Measurements from ENCODE around the gene CYTH3.
A peak's percentile ranks its signal among the peaks of the same experiment; 100 is the strongest.
"Not testable (repeated sequence)": the region's sequence is repeated elsewhere in the genome, so short reads cannot be mapped to it uniquely, and the experiment has no call there.

The CYTH3 gene

DNA sequence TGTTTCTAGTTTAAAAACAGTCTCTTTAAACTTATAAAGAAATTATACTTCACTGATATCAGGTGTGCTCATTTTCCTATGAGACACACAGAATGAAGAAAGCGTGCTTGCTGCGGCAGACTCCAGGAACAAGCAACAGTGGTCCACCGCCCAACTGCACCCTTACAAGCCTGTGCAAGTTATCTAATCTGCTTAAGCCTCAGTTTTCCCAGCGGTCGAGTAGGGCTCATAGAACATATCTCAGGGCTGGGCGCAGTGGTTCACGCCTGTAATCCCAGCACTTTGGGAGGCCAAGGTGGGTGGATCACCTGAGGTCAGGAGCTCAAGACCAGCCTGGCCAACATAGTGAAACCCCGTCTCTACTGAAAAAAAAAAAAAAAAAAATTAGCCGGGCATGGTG is 43.1 kb downstream of the CYTH3 start:
- not testable (repeated sequence) for DNase-seq (ENCODE audit: low spot score)

DNA sequence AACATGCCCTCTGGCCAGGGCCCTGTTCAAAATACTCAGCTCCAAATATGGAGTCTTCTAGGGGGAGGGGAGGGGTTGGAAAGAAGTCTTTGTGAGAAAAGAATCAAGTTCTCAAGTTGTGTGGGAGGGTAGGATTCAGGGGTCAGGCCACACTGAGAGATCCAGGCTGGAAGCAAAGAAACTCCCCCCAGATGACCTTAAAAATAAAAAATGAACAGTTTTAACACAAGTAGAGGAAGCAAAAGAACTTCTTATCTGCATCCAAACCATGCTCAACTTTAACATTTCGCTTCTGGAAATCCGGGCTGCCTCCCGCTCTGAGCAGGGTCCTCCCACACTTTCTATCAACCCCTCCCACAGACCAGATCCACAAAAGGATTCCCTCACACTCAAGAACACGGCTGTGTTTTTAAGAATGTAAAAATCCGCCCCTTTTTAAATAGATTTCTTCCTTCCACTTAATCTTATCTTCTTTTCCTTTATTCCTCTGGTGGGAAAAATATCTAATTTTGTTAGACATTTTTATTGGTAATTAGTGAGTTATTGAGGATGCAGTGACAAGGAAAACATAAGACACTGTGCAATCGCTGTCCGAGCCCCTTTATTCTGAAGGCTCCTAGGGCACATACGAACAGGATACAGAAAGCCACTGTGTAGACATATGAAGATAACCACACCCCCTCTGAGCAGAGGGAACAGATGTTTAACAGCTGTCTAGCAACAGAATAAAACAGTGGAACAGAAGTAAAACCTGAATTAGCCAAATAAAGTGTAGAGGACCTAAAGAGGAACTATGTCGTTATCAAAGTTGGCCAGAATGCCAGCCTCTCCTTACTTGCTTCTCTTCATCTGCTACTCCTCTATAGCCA is 43.8 kb downstream of the CYTH3 start:
- DNase-seq (ENCODE audit: low spot score): peak; percentile 58

DNA sequence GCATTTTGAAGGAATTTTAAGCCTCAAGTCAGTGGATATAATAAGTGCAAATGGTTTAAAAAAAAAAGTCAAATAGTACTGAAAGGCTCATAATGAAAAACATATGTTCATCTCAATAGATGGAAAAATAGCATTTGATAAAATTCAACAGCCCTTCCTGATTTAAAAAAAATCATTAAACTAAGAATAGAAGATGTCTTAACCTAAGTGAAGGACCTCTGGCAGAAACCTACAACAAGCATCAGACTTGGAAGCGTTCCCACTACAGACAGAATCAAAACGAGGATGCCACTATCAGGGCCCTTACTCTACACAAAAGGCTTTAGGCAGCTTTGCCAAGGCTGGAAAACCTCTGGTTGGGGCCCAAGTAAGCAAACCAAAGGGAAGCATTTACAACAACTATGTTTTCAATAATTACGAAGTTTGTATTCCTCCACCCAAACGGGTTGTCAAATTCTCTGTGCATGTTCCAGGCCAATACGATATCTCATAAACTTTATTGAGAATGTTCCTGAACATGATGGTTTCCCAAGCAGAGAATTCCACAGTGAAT is 45.1 kb downstream of the CYTH3 start:
- no peak for DNase-seq (ENCODE audit: low spot score)

DNA sequence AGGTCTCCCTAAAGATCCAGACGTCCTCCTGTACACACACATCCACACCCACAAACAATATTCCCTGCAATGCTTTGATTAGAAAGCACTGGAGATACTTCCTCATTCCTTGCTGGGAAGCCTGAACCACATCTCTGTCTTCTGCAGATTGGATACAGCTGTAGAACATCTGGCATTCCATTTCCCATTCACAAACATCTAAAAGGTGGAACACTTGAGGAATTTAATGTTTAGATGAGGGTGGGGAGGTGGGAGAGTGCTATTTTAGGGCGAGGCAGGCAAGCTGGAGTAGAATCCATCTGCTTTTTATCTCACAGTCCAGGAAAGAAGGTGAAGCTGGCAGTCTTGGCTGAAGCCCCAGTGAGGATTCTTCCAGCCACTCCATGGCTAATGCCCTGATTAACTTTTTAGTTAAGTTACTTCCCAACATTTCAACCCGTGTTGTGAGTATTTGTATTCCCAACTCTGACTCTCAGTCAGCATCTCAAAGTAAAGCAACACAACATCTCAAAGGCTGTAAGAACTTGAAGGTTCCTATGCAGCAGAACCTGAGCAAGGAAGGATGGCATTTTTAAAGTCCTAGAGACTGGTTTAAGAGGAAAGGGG is 46.1 kb downstream of the CYTH3 start:
- no peak for DNase-seq (ENCODE audit: low spot score)

DNA sequence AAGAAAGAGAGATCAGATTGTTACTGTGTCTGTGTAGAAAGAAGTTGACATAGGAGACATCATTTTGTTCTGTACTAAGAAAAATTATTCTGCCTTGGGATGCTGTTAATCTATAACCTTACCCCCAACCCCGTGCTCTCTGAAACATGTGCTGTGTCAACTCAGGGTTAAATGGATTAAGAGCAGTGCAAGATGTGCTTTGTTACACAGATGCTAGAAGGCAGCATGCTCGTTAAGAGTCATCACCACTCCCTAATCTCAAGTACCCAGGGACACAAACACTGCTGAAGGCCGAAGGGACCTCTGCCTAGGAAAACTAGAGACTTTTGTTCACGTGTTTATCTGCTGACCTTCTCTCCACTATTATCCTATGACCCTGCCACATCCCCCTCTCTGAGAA is 49.0 kb downstream of the CYTH3 start:
- DNase-seq (ENCODE audit: low spot score): not testable (repeated sequence)

DNA sequence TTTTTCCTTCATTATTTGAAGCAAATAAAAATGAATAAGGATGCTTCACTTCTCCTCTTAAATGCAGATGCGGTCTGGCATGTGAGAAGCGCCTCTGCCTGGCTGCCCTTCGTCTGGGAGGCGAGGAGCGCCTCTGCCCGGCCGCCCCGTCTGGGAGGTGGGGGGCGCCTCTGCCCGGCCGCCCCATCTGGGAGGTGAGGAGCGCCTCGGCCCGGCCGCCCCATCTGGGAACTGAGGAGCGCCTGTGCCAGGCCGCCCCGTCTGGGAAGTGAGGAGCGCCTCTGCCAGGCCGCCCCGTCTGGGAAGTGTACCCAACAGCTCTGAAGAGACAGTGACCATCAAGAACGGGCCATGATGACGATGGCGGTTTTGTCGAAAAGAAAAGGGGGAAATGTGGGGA is 49.4 kb downstream of the CYTH3 start:
- not testable (repeated sequence) for DNase-seq (ENCODE audit: low spot score)

DNA sequence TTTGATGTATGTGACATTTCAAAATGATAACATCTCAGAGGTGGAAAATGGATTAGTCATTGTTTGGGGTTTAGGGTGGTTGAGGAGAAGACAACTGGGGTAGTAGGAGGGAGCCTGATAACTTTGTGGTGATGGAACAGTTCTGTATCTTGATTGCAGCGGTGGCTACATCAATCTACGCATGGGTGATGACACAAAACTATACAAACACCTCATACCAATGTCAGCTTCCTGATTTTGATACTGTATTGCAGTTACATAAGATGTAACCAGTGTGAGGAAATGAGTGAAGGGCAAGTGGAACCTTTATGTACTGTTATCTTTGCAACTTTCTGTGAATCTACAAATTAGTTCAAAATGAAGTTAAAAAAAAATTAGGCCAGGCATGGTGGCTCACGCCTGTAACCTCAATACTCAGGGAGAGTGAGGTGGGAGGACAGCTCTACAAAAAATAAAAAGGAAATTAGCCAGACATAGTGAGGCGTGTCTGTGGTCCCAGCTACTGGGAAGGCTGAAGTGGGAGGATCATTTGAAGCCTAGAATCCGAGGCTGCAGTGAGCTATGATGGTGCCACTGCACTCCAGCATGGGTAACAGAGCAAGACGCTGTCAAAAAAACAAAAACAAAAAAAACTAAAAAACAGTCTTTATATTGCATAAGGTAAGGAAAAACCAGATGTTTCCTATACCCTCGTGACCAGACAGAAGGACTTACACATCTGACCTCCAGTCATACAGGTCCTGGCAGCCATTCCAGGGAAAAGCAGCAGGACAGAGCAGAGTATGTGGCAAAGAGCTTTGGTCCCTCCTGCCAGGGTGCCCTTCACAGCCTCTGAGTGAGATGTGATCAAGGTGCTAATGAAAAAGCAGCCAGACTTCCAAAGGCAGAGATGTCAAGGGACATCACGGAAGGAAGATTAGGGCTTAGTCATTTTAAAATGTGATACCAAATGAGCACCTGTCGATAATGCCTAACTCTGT is 50.8 kb downstream of the CYTH3 start:
- peak; percentile 67 for DNase-seq (ENCODE audit: low spot score)

DNA sequence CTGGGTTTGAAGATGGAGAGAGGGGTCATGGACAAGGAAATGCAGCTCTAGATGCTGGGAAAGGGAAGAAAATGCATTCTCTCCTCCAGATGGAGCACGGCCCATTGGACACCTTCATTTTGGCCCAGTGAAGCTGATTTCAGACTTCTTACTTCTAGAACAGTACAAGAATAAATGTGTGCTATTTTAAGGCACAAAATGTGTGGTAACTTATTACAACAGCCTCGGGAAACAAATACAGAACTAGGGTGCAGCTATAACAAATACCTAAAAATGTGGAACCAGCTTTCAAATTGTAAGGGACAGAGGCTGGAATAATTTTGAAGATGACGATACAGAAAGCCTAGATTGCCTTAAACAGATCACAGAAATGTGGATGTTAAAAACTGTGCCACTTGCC is 54.1 kb downstream of the CYTH3 start:
- DNase-seq (ENCODE audit: low spot score): no peak

DNA sequence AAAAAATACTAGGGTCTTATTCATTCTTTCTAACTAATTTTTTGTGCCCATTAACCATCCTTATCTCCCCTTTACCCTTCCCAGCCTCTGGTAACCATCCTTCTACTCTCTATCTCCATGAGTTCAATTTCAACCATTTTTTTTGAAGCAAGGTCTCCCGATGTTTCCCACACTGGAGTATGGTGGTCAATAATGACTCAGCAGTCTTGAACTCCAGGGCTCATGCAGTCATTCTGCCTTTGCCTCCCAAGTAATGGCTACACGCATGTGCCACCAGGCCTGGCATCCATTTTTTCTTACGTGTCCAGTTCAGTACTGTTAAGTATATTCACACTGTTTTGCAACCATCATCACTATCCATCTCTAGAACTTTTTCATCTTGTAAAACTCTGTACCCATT is 60.4 kb downstream of the CYTH3 start:
- DNase-seq (ENCODE audit: low spot score): no peak

DNA sequence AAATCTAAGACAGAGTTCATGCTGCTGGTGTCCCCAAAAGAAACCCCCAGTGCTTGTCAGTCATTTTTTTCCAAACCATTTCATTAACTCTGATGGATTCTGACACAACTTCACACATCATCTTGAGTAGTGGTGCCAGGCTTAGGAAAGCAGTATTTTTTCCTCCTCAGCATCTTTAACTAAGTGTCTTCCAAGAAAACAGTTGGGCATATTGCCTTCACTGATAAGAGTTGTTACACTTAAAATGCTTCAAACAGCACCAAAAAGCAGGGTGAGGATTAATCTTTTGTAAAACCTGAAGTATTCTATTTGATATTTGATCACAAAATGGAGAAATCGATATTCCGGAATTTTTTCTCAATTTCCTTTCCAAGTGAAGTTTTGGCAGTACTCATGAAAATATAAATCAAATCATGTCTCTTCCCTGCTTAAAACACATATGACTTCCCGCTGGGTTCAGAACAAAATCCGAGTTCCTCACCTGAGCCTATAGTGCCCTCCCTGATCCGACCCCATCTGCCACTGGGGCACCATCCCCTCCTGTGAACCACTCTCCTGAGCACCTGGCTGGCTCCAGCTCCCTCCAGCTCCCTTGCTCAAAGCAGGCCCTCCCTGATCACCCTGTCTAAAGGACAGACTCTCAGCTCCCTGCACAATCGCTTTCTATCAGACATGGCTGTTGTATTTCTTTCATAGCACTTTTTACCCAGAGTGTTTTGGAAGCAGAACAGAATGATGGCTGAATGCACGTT is 61.6 kb downstream of the CYTH3 start:
- DNase-seq (ENCODE audit: low spot score): no peak

DNA sequence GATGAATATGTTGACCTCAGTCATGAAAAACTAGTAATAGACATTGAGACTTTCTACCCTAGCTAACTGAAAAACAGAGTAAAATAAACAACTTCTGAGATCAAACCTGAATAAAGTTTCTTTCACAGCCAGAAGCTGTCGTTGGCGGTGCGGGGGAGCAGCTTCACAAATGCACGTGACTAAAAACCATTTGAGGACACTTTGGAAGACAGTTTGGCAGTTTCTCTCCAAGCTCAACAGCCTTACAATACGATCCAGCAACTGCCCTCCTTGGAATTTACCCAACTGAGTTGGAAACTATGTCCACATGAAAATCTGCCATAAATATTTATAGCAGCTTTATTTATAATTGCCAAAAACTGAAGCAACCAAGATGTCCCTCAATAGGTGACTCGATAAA is 63.1 kb downstream of the CYTH3 start:
- DNase-seq (ENCODE audit: low spot score): no peak

DNA sequence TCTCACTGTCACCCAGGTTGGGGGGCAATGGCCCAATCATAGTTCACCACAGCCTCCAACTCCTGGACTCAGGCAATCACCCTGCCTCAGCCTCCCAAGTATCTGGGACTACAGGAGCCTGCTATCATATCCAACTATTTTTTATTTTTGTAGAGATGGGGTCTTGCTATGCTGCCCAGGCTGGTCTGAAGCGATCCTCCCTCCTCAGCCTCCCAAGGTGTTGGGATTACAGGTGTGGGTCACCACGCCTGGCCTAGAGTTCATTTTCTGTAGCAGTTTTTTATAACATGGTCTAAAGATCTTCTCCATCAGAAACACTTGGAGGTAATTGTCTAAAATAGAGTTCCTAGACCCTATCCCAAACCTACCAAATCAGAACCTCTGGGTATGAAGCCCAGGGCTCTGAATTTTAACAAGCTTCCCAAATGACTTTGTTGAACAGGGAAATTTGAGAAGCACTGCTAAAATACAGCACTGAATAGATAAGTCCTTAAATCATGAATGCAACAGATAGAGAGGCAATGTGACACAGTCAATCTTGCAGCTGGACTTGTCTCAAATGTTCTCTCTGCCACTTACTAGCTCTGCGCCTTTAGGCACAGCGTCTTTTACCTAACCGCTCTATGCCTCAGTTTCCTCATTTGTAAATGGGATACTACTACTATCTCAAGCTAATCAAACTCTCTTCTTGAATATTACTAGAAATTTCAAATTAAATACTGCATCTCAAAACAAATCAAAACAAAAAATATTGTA is 63.7 kb downstream of the CYTH3 start:
- DNase-seq (ENCODE audit: low spot score): no peak

DNA sequence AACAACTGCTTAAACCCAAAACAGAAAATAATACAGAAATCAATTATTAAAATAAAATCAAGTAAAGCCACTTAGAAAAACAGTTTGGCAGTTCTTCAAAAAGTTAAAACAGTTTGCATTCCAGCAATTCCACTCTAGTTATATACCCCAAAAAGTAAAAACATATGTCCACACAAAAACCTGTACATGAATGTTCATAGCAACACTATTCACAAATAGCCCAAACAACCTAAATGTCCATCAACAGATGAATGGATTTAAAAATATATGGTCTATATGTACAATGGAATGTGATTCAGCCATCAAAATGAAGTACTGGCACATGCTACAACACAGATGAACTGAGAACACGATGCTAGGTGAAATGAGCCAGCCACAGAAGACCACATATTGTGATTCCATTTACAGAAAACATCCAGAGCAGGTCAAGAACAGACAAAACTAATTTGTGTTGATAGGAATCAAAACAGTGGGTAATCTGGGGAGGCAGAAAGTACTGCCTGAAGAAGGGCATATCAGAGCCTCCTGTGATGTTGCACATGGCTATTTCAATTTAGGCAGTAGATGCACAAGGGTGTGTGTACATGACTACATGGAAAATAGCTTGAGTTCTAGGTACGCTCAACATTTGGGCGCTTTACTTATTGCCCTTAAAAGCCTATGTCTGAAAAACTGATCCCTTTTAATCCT is 66.3 kb downstream of the CYTH3 start:
- DNase-seq (ENCODE audit: low spot score): no peak

DNA sequence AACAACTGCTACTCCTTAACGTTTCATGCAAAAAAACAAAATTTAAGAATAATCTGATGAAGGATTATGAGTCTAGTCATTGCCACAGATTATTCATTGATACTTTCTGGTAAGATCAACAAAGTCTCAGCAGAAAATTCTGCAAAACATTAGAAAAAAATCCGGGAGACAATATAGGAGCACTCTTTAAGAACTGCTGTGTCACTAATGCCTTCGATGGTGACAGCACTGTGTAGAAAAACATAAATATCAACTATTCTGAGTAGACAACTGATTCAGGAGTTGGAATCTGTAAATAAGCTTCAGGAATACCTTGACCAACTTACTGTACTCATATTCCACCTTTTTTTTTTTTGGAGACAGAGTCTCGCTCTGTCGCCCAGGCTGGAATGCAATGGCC is 69.0 kb downstream of the CYTH3 start:
- no peak for DNase-seq (ENCODE audit: low spot score)

DNA sequence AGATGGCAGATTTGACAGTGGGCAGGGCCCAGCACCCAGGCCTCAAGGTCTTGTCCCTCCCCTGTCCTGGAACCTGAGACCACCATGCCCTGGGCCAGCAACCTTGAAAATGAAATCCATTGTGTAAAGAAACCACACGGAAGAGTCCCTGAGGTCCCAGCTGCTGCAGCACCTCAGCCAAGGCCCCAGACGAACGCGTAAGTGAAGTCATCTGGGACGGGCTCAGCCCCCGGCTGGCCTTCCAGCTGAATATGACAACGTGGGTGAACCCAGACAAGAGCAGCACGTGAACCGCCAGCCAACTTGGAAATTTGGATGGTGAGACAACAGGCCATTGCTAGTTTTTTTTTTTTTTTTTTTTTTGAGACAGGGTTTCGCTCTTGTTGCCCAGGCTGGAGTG is 70.3 kb downstream of the CYTH3 start:
- no peak for DNase-seq (ENCODE audit: low spot score)

DNA sequence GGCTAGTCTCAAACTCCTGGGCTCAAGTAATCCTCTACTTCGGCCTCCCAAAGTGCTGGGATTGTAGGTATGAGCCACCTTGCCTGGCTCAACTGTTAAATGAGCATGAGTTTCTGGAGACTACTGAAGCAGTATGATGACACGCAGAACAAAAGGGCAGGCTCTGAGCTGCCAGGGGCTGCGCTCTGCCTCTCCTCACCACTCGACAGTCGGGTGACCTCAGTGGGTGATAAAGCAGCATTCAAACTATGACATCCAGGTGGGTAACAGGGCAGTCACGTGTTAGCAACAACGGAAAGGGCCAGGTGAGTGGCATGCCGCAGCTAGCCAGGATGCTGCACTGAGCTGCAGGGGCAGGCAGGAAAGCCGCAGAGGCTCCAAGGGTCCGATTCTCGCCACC is 71.5 kb downstream of the CYTH3 start:
- no peak for DNase-seq (ENCODE audit: low spot score)

DNA sequence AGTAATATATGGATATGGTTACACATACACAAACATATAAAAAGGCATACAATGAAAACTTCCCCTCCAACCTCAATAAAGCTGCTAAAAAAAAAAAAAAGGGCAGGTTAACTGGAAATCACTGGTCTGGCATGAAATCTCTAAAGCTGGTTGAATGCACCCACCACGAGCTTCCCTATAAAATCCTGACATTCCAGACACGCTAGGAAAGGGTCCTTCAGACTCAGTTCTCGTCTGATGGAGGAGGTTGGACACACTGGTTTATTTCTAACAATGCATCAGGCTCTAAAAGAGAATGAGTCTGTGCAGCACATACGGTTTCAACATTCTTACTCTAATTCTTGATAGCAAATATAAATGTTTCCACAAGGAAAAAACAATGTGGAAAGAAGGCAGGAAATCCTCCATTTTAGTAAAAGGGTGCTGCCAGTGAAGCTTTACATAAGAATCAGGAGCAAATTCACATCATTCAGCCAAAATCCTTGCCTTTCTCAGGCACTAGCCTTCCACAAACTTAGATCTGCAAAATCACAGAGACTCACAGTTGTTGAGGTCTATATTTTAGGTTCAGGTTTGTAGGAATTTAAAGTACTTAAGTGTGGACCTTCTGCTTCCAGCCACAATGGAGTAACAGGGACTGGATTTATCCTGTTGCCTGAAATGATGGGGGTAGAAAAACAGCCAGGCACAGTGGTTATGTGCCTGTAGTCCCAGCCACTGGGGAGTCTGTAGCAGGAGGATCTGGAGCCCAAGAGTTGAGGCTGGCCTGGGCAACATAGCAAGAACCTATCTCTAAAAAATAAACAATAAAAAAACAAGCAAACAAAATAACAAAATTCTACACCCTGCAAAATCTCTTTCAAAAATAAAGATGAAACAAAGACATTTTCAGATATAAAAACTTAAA is 73.5 kb downstream of the CYTH3 start:
- no peak for DNase-seq (ENCODE audit: low spot score)

DNA sequence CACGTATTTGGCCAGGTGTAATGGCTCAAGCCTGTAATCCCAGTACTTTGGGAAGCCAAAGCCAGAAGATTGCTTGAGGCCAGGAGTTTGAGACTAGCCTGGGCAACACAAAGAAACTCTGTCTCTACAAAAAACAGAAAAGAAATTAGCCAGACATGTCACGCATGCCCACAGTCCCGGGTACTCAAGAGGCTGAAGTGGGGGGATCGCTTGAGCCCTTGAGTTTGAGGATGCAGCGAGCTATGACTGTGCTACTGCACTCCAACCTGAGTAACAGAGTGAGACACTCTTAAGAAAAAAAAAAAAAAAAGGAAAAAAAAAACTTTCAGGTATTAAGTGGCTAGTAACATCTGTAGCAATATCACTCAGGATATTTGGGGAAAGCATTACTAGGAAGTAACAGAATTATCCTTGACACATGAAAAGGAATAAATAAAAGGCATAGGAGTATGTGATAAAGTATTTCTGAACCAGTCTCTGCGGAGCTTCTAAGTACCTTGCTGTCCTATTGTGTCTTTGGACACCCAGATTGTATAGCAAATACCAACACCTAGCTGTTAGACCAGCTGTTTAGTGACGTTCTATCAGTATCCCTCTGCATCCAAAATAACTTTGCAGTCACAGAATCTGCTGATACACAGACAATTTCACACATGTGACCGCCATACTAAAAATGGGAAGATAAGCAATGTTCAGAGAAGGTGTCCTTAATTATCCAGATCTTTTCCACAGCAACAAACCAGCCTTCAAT is 74.4 kb downstream of the CYTH3 start:
- DNase-seq (ENCODE audit: low spot score): no peak
